ENCODE results near the gene PSAPL1. TPM values are rescaled to one million over a fixed set of nuclear protein-coding genes. Genes with fewer than 3 reads are reported as not detected.

The PSAPL1 gene
- total RNA-seq, 1 donor from 2014 or later: not detected

DNA sequence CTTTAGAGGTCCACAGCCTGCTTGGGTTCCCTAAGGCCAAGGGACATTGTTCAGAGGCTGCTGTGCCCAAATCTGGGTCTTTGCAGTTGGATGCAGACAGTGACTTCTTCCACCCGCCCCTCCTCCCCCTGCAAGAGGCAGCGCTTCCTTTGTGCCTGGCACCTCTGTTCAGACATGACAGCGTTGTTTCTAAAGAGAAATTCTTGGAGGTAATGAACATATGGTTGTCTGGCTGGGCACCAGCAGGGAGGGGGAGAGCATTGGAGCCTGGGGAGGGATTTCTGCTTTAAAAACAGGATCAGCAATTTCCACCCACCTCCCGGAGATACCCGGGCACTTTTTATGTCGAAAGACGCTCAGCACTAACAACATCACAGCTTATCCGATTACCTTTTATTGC, 51.5 kb downstream of the PSAPL1 start:
- intact Hi-C loops (cut with micrococcal nuclease): no loop called here

DNA sequence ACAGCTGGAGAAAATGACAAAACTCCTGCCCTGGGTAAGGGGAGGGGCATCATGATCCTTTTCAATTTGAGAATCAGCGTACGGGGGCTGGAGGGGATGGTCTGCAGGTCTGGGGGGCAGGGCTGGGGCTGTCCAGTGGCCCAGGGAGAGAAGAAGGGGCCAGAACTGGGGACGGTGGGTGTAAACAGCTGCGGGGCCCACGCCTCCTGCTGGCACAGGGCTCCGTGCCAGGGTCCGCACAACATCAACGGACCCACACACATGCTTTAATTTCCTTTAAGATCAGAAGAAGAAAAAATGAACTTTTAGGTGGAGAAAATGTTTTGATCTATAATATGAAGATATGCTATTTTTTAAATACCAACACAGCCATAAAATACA, 52.1 kb downstream of the PSAPL1 start:
- intact Hi-C loops (cut with micrococcal nuclease): no loop called here

DNA sequence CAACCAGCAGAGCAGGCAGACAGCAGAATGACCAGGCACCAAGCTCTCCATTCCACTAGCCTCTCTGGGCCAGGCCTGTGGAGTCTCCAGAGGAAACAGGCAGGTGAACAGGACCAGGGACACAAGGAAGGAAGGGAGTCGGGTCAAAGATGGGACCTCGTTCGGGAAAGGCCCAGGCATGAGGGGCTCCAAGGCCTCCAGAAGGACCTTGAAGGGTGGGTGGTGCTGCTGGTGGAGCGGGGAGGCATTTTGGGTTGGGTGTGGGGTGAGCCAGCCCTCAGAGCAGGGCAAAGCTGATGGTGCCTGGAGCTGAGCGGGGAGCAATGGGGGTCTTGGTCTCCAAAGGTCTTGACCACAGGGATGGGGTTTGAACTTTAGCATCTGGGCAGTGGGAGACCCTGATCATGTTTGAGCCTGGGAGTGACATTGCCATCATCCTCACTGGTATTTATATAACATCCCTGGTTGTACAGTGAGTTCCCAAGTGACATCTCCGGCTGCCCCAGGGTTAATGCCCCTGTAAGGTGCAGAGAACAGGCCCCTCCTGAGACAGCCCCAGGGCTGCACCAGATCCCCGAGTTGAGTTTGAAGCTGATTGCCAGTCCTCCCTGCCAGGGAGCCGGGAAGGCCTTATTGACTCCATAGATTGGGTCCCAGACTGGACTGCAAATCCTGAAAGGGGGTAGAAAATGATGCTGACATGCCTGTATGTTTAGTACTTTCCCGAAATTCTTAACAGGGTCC, 52.7 kb downstream of the PSAPL1 start:
- intact Hi-C loops (cut with micrococcal nuclease): no loop called here

DNA sequence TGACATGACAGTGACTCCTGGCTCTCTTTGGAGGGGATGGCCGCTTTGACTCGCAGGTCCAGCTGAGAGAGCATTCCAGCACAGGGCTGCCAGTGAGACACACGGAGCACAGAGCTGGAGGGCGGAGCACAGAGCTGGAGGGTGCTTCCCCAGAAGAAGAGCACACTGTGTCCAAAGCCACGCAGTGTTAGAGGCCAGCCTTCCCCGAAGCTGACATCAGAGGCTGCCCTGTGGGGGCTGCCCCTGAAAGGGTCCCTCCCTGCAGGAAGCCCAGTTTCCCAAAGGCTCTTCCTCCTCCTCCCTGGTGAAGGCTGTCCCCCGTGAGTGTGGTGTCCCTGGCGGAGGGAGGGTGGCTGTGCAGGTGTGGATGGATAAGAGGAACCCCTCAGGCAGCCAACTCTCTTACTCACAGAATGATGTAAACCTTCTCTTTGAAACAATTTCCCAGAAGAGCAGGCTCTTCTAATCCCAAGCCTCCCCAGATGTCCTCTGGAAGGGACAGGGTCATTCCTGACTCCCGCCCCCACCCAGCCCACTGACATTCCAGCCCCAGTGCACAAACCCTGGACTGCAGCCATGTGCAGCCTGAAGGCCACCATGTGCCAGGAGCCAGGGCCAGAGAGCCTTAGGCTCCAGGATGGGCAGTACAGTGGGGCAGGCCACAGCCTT, 53.4 kb downstream of the PSAPL1 start:
- intact Hi-C loops (cut with micrococcal nuclease): no loop called here

Other genes with a start within 250 kb of the PSAPL1 start
- gene SORCS2, start 242.4 kb downstream of the PSAPL1 start, total RNA-seq: 0.05 TPM in 1 of 2 replicates, not detected in the other